GM19239 (cell line): ENCODE results near the gene DAZAP1.

Source experiments
- DNase-seq: peaks from one replicate; pipeline ENCODE4 v3.0.0; 2011; ENCODE audit warnings: low spot score; ENCODE audit not compliant: insufficient read length
- FAIRE-seq: peaks from 2 replicates; lab custom pipeline; 2011; peaks lifted over from hg19 to GRCh38; lab: Jason Lieb, UNC

The DAZAP1 gene

DNA sequence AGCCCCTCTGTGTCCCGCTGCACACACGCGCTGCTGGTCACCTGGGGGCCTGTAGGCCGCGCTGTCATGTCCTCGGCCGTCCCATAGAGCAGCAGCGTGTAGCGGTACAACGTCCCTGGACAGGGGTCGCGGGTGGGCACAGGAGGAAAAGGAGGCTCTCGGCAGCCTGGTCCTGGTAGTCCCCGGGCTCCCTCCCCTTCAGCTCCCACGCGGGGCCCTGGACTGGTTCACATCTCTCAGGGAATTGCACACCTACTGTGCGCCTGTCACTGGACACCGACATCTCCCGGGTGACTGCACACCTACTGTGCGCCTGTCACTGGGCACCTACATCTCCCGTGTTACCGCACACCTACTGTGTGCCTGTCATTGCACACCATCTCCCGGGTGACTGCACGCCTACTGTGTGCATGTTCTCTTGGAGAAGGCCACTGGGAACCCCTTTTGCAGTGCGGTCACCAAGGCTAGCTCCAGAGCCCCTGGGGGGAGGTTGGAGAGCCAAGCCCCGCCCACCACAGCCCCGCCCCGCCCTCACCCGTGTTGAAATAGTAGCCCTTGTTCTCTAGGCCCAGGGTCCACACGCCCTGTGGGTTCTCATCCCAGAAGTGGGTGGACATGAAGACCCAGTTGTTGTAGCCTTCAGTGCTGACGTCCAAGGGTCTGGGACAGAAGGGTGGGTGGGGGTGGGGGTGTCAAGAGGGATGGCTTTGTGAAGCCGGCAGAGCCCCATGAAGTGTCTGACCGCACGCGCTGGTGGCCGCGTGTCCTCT lies 75.2 kb downstream of the DAZAP1 start:
- no peak for FAIRE-seq
- DNase-seq = no peak

- FAIRE-seq = no peak
- no peak for DNase-seq
Measured at GRCh38 chr19:1483131-1483978, 76.0 kb downstream of the DAZAP1 start.

DNA sequence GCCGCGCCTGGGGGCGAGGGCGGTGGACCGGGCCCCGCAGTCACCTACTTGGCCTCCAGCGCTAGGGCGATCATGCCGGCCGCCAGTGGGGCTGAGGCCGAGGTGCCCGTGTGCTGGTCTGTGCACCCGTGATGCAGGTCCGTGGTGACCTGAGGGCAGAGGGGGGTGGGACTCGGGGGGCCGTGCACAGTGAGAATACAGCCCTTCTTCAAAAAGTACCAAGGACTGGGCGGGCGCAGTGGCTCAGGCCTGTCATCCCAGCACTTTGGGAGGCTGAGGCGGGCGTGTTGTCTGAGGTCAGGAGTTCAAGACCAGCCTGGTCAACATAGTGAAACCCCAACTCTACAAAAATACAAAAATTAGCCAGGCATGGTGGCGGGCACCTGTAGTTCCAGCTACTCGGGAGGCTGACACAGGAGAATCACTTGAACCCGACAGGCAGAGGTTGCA lies 76.6 kb downstream of the DAZAP1 start:
- DNase-seq (no peak), FAIRE-seq (no peak)
